Renal cortical epithelial cell (primary cell): ENCODE measurements around the gene P2RX5. TPM values are rescaled to one million over a fixed set of nuclear protein-coding genes. Genes with fewer than 3 reads are reported as not detected.

ENCODE experiments used
- DNase-seq: peaks from one replicate; pipeline ENCODE4 v3.0.0-alpha.2; 2011; ENCODE audit warnings: low read depth
- total RNA-seq: library from RNA; depleted of rRNA; stranded (reverse); fragments of >200 nt; gene quantifications from 2 replicates; pipeline ENCODE4 v1.2.3, GENCODE V29; 2014

The P2RX5 gene
- total RNA-seq, 1 donor from 2014 or later: 2.9 TPM

DNA sequence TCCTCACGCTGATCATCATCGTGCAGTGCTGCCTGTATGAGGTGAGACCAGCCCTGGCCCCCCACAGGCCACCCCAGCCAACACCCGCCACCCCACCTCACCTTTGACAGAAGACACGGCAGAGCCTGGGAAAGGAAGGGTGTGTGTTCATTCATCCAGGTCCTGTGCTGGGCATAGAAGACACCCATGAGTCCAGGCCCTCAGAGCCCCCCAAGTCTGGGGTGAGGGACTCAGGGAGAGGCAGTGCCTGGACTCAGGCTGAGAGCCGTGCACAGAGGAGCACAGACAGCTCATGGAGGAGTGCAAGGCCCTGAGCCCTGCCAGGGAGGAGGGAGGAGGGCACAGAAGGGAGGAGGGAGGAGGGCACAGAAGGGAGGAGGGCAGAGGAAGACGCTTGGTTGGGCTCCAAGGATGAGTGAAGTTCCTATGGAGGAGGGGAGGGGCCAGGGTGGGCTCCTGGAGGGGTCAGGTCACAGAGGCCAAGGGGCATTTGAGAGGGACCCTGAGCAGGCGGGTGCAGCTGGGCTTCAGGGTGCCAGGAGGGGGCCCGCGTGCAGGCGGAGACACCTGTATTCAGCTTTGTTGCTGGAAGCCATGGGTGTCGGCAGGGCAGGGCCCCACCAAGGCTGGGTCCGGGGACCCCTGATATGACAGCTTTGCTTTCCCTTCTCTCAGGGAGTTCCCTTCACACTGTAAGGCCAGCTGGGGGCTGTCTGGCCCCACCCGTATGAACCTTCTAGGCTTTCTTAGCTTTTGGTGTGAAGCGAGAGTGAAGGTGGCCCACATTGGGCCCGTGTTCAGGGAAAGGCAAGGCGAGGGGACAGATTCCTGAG is 39.0 kb downstream of the P2RX5 start:
- DNase-seq: no peak

DNA sequence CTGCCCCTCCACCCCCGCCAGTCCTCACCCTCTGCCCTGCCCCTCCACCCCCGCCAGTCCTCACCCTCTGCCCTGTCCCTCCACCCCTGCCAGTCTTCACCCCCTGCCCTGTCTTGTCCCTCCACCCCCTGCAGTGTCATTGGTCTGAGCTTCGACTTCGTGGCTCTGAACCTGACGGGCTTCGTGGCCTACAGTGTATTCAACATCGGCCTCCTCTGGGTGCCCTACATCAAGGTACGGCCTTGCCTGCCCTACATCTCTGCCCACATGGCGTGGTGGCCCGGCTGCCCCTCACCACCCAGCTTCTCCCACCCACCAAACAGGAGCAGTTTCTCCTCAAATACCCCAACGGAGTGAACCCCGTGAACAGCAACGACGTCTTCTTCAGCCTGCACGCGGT is 39.6 kb downstream of the P2RX5 start:
- no peak for DNase-seq

DNA sequence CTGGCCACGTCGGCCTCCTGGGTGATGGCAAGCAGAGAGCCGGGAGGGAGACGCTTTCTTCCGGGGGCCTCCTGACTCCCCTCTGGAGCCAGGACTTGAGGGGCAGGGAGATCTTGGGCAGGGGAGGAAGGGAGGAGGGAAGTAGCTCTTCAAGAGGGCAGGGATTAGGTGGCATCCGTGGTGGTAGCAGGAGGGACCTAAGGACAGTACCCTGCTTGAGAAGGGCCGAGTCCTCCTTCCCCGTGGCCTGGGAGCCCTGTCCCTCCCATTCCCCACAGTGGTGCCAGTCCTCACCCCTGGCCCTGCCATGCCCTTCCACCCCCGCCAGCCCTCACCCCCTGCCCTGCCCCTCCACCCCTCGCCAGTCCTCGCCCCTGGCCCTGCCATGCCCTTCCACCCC is 40.2 kb downstream of the P2RX5 start:
- no peak for DNase-seq

DNA sequence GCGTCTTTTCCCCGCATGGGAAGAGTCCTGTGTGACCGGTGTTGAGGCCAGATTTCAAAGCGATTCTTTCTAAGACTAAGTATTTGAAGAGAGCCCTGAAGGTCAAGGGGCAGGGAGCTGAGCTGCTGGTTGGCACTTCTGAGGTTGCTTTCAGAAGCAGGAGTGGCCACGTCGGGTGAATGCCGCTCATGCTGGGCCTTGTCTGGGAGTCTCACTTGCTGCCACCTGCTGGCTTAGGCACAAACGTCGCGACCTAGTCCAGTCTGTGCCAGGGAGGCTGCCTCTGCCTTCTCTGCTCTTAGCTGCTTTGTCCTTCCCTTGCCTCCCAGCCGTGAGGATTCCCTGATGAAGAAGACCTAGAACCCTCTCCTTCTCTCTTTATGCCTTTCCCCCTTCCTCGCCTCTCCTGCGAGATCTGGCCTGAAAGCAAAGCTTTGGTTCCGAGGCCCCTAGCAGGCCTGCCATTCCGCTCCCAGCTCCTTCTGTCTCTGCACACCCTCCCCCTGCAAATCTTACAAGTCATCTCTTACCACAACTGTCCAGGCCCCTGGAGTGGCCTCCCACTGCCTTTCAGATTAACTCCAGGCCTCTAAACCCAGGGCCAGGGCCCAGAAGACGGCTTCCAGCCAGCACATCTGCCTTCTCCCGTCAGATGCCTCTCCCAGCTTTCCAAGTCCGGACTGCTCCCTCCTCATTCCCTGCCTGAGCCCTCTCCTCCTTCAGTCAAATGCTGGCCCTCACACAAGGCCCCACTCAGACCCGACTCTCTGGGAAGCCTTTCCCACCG is 48.0 kb downstream of the P2RX5 start:
- peak; percentile 46 for DNase-seq

DNA sequence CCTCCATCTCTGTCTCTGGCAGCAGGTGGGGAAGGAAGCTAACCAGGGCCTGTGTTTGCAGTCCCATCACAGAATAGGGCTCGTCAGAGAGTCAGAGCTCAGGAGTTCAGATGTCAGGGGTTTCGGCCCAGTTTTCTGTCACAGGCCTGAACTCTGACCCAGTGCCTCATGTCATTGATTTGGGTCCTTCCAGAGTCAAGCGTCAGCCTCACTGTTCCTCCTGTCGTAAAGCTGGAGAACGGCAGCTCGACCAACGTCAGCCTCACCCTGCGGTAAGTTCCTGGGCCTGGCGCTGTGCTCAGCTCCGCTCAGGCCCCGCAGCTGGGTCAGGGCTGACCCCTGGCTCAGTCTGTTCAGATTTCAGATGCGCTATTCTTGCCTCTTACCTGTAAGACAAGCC is 48.7 kb downstream of the P2RX5 start:
- DNase-seq: no peak

DNA sequence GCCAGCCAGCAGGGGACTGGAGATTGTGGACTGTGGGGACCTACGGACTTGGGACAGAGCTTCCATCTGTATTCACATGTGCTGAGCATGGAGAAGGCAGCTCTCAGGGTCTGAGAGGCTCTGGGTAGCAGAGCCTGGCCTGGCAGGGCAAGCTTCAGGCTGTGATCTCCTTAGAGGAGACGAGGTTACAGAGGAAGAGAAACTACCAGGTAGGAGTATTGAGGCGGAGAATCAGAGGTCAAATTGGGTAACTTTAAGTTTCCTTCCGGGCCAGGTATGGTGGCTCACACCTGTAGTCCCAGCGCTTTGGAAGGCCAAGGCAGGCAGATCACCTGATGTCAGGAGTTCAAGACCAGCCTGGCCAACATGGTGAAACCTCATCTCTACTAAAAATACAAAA is 50.6 kb downstream of the P2RX5 start:
- DNase-seq: no peak

DNA sequence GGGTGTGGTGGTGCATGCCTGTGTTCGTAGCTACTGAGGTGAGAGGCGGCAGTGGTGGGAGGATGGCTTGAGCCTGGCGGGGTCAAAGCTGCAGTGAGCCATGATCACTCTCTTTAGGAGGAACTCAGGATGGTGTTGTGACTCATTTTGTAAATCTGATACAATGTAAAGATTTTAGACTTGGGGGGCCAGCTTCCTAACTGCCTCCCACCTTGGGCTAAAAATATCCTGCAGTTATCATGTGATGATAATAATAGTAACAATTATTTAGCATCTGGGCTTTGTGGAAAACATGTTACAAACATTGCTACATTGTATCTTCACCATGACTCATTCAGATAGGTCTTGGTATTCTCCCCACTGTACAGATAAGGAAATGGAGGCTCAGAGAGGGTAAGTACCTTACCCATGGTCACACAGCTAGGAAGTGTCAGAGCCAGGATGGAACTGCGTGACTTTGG is 52.0 kb downstream of the P2RX5 start:
- DNase-seq: no peak

DNA sequence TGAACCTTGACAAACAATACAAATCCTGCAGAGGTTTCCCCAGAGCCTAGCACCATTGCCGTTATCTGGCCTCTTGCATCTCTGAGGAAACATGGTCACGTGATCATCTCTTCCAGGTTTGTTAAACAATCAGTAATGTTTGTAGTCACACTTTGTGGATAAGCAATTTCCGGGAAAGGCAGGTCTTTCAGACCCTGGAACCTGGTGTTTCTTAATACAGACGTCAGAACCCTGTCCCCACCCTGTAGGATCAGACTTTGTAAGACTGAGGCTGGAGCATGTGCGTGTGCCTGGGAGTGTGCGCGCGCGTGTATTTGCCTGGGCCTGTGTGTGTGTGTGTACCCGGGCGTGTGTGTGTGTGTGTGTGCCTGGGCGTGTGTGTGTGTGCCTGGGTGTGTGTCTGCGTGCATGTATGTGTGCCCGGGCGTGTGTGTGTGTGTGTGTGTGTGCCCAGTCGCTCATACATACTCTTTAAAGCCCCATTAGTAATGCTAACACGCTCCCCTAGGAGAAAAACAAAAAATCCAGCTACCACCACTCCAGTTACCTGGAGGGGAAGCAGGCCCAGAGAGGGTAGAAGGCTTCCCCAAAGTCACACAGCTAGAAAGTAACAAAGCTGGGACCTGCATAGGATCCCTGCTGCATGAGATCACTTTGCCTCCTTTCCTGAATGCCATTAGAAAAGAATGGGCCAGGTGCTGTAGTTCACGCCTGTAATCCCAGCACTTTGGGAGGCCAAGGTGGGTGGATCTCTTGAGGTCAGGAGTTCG is 54.1 kb downstream of the P2RX5 start:
- peak; percentile 28 for DNase-seq

DNA sequence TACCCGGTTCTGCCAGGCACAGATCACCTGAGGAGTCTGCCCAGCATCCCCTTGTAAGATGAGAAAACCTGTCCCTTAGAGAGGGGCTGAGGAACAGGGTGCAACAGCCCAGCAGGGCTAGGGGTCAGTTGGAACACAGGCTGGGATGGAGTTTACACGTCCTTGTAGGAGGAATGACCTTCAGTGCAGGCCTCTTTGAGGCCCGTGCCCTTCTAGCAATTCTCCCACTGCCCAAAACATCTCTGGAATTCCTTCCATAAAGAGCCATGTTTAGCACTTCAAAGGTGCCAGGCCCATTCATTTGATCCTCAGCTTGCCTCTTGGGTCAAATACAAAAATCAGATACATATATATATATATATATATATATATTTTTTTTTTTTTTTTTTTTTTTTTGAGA is 54.9 kb downstream of the P2RX5 start:
- no peak for DNase-seq

DNA sequence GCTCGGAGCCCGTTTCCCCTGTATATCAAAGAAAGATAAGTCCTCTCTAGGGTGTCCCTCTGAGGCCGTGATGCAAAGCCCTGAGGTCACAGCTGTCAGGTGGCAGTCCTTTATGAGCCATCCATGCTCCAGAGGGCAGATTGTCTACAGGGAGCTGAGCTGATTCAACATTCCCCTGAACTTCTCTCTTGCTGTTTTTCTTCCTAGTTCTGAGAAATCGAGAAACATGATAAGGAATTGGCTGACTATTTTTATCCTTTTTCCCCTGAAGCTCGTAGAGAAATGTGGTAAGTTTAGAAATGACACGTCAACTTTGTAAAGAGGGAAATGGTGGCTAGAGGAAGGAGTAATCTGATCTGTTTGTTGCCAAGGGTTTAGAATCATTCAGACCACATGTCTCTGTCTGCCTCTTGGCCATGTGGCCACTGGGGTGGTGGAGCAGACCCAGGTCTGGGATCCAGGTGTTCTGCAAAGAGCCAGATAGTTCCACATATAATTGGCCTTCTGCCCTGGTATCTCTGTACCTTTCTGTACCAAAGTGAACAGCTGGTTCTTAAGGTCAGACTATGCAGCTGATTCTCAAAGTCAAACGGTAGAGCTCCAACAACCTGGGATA is 55.9 kb downstream of the P2RX5 start:
- no peak for DNase-seq

DNA sequence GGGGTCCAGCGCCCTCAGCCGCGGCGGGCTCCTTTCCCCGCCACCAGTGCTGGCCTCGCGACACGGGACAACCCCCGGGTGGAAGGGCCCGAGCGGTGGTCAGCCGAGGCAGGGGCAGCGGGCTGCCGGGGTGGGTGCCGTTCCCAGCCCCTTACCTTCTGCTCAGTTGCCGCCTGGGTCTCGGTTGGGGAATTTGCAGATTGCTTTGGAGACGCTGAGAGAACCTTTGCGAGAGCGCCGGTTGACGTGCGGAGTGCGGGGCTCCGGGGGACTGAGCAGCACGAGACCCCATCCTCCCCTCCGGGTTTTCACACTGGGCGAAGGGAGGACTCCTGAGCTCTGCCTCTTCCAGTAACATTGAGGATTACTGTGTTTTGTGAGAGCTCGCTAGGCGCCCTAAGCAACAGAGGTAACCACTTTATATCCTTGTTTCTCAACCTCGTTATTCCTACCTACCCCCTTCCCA is 59.0 kb downstream of the P2RX5 start:
- DNase-seq: no peak

DNA sequence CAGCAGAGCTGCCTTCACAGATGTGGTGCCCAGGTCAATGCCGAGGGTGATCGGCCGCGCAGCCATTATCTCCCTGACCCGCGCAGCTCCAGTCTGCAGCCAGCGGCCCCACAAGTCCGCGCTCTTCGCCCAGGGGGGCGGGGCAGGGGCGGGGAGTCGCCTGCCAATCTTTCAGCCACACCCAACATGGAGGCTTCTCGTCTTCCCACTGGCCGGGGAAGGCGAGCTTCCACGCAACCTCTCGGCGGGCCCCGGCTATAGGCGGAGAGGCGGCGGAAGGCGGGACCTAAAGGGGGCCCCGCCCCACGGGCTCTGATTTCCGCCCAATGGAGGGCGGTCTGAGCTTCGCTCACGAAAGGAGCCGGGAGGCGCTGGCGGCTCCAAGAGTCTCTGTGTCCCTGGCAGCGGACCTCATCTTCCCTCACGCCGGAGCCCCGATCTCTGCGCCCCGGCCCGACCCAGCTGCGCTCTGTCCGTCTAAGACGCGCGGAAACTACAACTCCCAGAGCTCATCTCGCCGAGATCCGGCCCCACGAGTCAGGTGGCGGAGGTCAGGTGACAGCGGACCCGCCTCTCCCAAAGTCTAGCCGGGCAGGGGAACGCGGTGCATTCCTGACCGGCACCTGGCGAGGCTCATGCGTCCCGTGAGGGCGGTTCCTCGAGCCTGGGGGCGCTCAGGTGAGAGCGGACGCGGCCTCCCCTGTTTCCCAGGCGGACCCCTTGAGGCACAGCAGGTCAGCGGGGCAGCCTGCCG is 59.6 kb downstream of the P2RX5 start, which contains the start of the genes CTNS and SHPK:
TSS of gene CTNS (plus strand) at position 607 of the 754 bp plus-strand sequence. CDS start 3,447 bp downstream, outside the sequence.
TSS of gene SHPK (minus strand) at position 97 of the 754 bp plus-strand sequence. CDS start at position 66, 31 bp downstream.
- DNase-seq: peak; percentile 90

DNA sequence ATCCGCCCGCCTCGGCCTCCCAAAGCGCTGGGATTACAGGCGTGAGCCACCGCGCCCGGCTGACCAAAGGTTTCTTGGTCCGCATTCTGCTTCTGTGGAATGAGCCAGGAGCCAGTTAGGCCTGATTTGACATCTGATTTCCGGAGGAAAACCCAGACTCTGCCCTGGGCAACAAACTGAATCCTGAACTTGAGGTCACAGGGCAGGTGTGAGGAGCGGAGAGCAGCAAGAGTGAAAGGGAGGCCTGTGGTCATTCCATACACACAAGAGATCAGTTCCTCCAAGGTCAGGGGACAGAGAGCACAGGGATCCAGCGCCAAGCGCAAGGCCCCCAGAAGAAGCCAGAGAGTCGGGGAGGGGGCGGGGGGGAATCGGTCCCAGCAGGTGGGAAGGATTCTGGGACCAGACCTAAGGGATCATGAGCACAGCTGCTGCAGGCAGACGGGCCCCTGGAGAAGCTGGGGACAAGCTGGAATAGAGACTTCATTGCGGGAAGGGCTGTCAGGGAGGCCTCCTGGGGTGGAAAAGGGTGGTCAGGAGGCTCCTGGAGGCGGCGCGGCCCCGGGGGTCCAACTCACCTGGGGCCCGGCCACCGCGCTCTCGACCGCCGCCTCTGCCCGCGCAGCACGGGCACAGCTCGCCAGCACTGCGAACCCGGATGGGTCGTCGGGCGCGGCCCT is 60.3 kb downstream of the P2RX5 start:
- DNase-seq: peak; percentile 72

DNA sequence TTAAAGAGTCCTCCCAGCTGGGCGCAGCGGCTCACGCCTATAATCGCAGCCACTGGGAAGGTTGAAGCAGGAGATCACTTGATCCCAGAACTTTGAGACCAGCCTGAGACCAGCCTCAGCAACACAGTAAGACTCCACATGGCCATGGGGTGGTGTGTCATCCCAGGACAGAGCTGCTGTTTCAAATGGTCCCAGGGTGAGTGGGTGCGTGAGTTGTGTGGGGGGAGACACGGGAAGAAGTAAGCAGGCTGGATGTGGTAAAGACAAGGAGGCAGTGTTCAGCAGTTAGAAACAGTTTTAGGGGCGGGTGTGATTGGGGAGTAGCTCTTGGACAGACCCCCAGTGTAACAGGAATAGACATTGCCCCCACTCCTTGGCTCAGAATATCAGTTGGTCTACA is 63.7 kb downstream of the P2RX5 start:
- no peak for DNase-seq

DNA sequence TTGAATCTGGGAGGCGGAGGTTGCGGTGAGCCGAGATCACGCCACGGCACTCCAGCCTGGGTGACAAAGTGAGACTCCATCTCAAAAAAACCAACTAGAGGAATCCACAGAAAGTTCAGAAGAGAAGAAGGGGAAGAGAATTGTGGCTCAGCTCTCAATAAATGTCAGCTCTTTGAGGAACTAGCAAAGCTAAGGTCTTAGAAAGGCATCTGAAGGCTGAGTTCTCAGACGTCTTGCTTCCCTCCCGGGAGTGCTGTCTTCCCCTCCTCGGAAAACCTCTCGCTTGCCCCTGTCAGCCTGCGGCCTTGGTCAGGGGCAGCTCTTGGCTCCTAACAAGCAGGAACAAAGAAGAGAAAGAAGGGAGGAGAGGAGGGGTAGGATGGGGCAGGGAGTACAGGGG is 65.2 kb downstream of the P2RX5 start:
- DNase-seq: no peak

DNA sequence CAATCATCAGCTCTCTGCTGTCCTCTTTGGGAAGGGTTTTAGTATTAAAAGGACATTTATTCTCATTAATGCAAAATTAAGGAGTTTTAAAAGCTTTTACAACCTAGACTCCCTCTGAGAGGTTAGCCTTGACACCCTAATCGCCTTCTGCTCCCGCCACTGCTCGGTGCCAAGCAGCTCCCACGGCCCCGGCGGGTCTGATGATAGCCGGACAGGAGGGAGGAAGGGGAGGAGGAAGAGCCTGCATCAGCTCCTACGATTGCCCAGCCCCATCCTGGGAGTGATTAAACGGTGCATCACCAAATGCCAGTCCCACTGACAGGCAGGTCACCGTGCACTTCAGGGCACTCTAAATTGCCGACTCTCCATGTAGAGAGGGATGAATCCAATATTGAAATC is 68.2 kb downstream of the P2RX5 start:
- no peak for DNase-seq

DNA sequence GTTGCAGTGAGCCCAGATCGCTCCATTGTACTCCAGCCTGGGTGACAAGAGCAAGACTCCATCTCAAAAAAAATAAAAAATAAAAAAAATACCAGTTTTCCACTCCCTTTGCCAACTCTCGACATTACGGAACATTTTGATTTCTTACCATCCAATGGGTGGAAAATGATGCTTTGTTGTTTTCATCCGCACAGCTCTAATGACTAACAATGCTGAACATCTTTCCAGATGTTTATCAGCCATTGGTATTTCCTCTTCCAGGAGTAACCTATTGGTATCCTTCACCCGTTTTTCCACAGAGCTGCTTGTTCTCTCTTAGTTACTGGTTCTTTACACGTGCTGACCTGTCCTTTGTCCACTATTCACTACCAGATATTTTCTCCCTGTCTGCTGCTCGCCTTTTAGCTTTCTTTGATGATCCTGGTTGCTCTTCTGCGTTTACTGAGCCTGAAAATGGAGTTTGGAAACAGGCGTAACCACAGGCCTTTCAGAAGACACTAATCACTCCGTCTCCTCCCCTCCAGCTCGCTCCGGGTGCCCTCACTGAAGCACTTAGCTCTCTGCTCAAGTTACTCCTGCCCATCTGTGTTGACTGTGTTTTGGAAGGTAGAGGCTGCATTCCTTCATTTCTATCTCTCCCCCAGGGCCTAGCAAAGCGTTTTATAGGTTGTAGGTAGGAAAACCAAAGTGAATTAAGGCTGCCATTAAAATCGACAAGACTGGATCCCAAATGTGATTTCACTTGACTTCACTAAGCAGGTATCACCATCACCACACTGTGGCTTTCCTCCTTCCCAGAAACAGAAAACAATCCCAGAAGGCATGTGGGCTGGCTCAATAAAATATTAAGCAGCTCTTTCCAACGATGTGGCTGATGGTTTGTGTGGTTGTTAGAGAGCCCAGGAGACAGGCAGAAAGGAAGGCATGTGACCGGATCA is 68.9 kb downstream of the P2RX5 start:
- DNase-seq: no peak
